Measurements from ENCODE around the gene LEF1.

Gene LEF1

DNA sequence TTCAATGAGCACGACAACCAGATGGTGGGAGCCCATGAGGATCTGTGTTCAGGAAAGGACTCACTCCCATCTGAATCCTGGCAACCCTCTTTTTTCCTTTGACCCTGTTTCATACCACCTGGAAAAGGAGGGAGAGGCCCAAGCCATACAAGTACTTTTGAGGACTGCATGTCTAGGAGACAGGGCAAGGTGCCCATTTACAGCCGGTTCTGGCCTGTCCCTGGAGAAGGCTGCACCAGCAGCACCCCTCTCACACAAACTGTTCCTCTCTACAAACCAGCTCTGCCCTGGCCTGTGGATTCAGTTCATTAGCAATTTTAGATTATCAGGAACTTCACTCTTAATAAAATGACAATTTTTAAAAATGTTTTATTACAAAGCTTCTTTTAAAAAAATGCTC lies 121.5 kb downstream of the LEF1 start:
- H3K4me1 ChIP-seq (ENCODE audit: control insufficient read depth, insufficient read depth, low read length): peaks cover 7% of the 10 kb centered on the region
- no peak overlapping the region for H3K4me3 ChIP-seq (ENCODE audit: low read length)
- no peaks in the 10 kb centered on the region for H3K36me3 ChIP-seq (ENCODE audit: control insufficient read depth, insufficient read depth, low read length)
- H3K27me3 ChIP-seq (ENCODE audit: control insufficient read depth, insufficient read depth, low read length): no peaks in the 10 kb centered on the region
- no peak overlapping the region for H3K9ac ChIP-seq (ENCODE audit: low read length)
- no peak overlapping the region for H3K27ac ChIP-seq (ENCODE audit: low read depth, low read length)

DNA sequence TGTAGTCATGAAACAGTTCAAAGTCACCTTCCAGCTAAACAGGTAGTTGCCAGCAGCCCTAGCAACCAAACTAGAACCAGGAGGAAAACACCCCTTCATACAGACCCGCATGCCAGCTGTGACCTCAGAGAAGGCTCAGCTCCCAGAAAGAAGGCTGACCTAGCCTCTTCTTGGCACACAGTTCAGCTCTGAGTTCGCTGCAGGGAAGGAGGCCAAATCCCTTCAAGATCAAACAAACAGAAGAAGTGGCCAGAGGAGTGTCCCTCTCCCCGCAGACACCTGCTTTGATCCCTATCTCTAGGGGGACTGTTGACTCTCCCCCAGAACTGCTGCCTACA lies 123.1 kb downstream of the LEF1 start:
- Histone ChIP-seq H3K9ac (ENCODE audit: low read length) (no peak overlapping the region), H3K4me1 (ENCODE audit: control insufficient read depth, insufficient read depth, low read length) (peaks cover 7% of the 10 kb centered on the region), H3K4me3 (ENCODE audit: low read length) (no peak overlapping the region), H3K27ac (ENCODE audit: low read depth, low read length) (no peak overlapping the region), H3K36me3 (ENCODE audit: control insufficient read depth, insufficient read depth, low read length) (no peaks in the 10 kb centered on the region), H3K27me3 (ENCODE audit: control insufficient read depth, insufficient read depth, low read length) (no peaks in the 10 kb centered on the region)

DNA sequence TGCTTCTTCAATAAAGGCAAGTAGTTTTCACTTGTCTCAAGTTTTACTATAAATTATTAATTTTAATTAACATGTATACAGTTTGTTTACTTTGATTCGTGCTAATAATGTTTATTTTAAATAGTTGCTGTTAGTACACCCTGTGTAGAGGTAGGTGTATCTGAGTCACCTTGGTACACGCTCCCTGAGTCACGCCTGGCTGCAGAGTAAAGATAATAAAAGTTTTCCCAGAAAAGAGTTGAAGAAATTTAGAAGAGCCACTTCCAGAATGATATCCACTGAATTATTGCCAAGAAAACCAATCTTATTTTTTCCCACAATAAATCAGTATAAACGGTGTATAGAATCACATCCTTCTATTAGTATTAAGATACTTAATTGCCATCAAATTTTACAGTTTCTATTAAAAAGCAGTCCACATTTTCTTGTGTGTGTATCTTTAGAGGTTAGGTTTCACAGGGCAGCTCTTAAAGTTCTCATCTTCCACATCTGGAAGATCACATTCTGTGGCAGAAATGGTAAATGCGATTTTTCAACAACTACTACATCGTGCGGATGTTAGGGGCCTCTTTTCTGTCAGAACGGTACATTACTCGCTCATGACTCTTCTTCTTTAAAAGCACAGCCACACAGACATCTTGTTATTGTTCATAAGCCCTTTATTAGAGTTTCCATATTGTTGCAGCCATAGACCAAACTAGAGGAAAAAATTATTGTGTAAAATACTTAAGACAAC lies 123.6 kb downstream of the LEF1 start:
- Histone ChIP-seq H3K4me3 (ENCODE audit: low read length) (no peak overlapping the region), H3K9ac (ENCODE audit: low read length) (no peak overlapping the region), H3K4me1 (ENCODE audit: control insufficient read depth, insufficient read depth, low read length) (peaks cover 7% of the 10 kb centered on the region), H3K36me3 (ENCODE audit: control insufficient read depth, insufficient read depth, low read length) (no peaks in the 10 kb centered on the region), H3K27me3 (ENCODE audit: control insufficient read depth, insufficient read depth, low read length) (no peaks in the 10 kb centered on the region), H3K27ac (ENCODE audit: low read depth, low read length) (no peak overlapping the region)

DNA sequence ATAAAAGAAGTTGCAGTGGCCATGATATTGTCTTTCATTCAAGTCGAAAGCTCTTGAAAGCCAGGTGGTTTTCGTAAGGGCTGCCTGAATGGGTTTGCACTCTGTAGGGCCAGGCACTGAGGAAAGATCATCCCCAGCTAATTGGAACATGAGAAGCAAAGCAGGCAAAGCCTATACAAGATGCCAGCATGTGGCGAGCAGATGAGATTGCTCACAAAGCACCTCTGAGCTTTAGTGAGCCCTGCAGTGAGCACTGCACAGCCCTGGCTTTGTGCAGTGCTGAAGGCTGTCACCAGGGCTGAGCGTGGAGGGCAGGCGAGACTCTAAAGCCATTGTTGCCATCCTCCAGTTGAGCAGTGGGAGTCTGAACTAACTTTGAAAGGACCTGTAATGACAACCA lies 125.2 kb downstream of the LEF1 start:
- no peaks in the 10 kb centered on the region for H3K27me3 ChIP-seq (ENCODE audit: control insufficient read depth, insufficient read depth, low read length)
- H3K4me1 ChIP-seq (ENCODE audit: control insufficient read depth, insufficient read depth, low read length): peaks cover 7% of the 10 kb centered on the region
- H3K27ac ChIP-seq (ENCODE audit: low read depth, low read length): no peak overlapping the region
- H3K4me3 ChIP-seq (ENCODE audit: low read length): no peak overlapping the region
- no peak overlapping the region for H3K9ac ChIP-seq (ENCODE audit: low read length)
- H3K36me3 ChIP-seq (ENCODE audit: control insufficient read depth, insufficient read depth, low read length): no peaks in the 10 kb centered on the region

DNA sequence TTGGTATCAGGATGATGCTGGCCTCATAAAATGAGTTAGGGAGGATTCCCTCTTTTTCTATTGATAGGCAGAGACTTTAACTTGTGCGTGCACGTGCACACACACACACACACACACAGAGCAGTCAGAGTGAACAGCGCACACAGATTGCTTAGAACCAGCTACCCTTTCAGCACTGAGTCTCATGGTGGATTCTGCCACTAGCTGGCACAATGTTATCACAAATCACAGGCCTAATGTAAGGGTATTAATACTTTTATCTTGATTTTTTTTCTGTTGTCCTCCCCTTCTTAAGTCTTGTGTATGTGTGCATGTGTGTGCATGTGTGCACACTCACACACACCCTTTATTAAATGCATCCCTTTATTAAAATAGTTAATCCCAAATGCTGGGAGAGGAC lies 125.8 kb downstream of the LEF1 start:
- Histone ChIP-seq H3K27me3 (ENCODE audit: control insufficient read depth, insufficient read depth, low read length) (no peaks in the 10 kb centered on the region), H3K4me3 (ENCODE audit: low read length) (no peak overlapping the region), H3K27ac (ENCODE audit: low read depth, low read length) (no peak overlapping the region), H3K9ac (ENCODE audit: low read length) (no peak overlapping the region), H3K36me3 (ENCODE audit: control insufficient read depth, insufficient read depth, low read length) (no peaks in the 10 kb centered on the region), H3K4me1 (ENCODE audit: control insufficient read depth, insufficient read depth, low read length) (peaks cover 7% of the 10 kb centered on the region)

DNA sequence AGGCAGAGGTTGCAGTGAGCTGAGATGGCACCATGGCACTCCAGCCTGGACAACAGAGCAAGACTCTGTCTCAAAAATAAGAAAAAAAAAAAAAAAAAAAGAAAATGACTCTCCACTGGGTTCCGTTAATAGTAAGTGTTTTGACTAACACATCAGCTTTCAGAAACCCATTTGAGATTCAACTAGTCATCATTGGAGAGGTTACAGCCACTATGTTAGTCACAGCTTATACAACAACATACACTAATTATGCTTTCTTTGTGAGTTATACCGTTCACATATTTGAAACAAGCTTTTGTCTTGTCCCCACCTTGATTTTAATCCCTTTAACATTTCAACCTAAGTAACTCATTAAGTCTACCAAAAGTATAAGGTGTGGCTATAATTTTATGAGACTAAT lies 130.8 kb downstream of the LEF1 start:
- peaks cover 7% of the 10 kb centered on the region for H3K36me3 ChIP-seq (ENCODE audit: control insufficient read depth, insufficient read depth, low read length)
- no peak overlapping the region for H3K4me3 ChIP-seq (ENCODE audit: low read length)
- no peaks in the 10 kb centered on the region for H3K27me3 ChIP-seq (ENCODE audit: control insufficient read depth, insufficient read depth, low read length)
- no peaks in the 10 kb centered on the region for H3K4me1 ChIP-seq (ENCODE audit: control insufficient read depth, insufficient read depth, low read length)
- no peak overlapping the region for H3K9ac ChIP-seq (ENCODE audit: low read length)
- H3K27ac ChIP-seq (ENCODE audit: low read depth, low read length): no peak overlapping the region

DNA sequence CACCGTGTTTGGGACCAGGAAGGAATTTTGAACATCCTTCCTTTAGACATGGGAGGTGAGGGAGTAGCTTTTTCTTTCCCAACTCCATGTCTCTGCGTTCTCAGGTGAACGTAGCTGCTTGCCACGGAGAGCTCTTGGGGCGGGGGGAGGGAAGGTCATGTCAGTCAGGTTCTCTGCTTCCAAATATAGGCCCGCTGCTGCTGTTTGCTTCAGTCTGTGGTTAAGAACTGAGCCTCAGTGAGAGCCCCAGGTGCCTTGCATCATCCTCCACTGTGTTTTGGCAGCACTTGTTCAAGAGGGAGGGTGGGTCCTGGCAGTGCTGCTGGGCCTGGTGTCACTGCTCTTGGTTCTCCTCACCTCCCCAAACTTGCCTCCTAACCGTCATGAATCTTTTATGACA lies 132.5 kb downstream of the LEF1 start:
- H3K27me3 ChIP-seq (ENCODE audit: control insufficient read depth, insufficient read depth, low read length): no peaks in the 10 kb centered on the region
- no peak overlapping the region for H3K4me3 ChIP-seq (ENCODE audit: low read length)
- no peak overlapping the region for H3K27ac ChIP-seq (ENCODE audit: low read depth, low read length)
- H3K36me3 ChIP-seq (ENCODE audit: control insufficient read depth, insufficient read depth, low read length): peaks cover 10% of the 10 kb centered on the region
- no peak overlapping the region for H3K9ac ChIP-seq (ENCODE audit: low read length)
- H3K4me1 ChIP-seq (ENCODE audit: control insufficient read depth, insufficient read depth, low read length): no peaks in the 10 kb centered on the region

DNA sequence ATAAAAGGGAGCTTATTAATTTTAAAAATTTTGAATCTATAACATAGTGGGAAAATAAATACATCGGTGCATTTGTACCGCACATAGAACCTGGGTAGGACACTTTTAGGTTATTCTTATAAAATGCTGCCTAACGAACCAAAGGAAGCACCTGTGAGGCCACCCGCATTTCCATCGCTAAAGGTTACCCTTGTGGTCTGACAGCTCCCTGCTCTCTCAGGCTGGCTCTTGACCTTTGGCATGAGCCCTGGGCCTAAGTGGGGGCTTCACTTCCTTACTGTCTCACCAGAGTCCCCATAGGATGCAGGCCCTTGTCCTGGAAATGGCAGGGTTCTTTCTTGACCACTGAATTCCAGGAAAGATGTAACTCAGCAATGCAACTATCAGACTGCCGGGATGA lies 133.0 kb downstream of the LEF1 start:
- Histone ChIP-seq H3K36me3 (ENCODE audit: control insufficient read depth, insufficient read depth, low read length) (peaks cover 10% of the 10 kb centered on the region), H3K4me3 (ENCODE audit: low read length) (no peak overlapping the region), H3K27ac (ENCODE audit: low read depth, low read length) (no peak overlapping the region), H3K9ac (ENCODE audit: low read length) (no peak overlapping the region), H3K4me1 (ENCODE audit: control insufficient read depth, insufficient read depth, low read length) (no peaks in the 10 kb centered on the region), H3K27me3 (ENCODE audit: control insufficient read depth, insufficient read depth, low read length) (no peaks in the 10 kb centered on the region)

DNA sequence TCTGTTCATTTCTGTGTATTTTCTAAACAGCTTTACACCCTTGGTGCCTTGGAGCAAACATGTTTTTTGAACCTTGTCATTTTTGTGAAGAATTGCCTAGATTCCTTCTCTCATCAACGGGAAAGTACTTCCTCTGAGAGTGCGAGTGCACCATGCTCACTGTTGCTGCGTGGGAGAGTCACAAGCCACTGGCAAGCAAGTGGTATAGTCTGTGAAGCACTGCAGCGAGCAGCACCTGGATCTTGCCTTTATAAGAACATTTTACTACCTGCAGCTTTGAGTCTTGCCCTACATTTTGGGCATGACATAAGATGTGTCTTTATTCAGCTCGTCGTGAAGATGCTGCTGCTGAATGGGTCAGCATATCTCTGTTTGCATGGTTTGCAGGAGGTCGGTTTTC lies 134.2 kb downstream of the LEF1 start:
- Histone ChIP-seq H3K9ac (ENCODE audit: low read length) (no peak overlapping the region), H3K36me3 (ENCODE audit: control insufficient read depth, insufficient read depth, low read length) (peaks cover 14% of the 10 kb centered on the region), H3K4me3 (ENCODE audit: low read length) (no peak overlapping the region)

DNA sequence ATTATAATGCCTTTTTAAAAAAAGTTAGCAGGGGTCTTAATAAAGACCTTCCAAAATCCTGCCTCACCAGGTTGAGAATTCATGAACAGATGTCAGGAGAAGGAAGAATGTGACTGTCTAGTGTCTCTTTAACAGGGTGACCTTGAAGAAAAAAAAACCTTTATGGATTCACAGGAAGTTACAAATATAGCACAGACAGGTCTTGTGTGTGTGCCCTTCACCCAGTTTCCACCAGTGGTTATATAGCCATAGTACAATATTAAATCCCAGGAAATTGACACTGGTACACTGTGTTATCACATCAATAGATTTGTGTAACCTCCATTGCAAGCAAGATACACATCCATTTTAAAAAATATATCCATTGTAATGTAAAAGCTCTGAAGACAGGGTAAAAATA lies 135.4 kb downstream of the LEF1 start:
- H3K27me3 ChIP-seq (ENCODE audit: control insufficient read depth, insufficient read depth, low read length): no peaks in the 10 kb centered on the region
- H3K27ac ChIP-seq (ENCODE audit: low read depth, low read length): no peak overlapping the region
- H3K4me3 ChIP-seq (ENCODE audit: low read length): no peak overlapping the region
- no peaks in the 10 kb centered on the region for H3K4me1 ChIP-seq (ENCODE audit: control insufficient read depth, insufficient read depth, low read length)
- H3K36me3 ChIP-seq (ENCODE audit: control insufficient read depth, insufficient read depth, low read length): peaks cover 22% of the 10 kb centered on the region
- no peak overlapping the region for H3K9ac ChIP-seq (ENCODE audit: low read length)

More for the DNA sequence above, 134.2 kb downstream of the LEF1 start:
- Histone ChIP-seq H3K4me1 (ENCODE audit: control insufficient read depth, insufficient read depth, low read length) (no peaks in the 10 kb centered on the region), H3K27me3 (ENCODE audit: control insufficient read depth, insufficient read depth, low read length) (no peaks in the 10 kb centered on the region), H3K27ac (ENCODE audit: low read depth, low read length) (no peak overlapping the region)

DNA sequence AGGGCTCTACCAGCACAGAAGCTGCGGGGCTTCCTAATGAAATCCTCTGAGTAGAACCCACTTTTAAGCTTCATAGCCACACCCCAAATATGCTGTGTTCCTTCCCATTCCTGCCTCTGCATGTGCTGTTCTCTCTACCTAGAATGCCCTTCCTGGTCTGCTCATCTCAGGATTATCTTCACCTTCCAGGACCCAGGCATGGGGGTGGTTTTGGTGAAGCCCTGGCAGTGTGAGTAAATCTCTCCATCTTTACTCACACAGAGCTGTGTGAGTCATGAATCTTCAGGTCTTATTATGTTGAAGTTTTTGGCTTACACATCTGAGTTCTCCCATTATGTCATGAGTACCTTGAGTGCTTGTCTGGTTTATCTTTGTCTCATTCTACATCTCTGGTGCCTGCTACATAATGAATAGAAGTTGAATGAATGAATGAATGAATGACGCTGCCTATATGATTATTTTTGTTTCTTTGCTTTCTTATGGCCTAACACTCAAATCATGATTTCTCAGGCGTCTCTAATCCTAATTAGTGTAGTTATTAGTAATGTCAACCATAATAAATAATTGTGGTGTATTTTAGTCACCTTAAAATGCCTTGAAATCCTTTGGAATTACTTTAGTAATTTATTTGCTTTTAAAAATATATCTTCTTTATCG lies 137.2 kb downstream of the LEF1 start:
- Histone ChIP-seq H3K4me1 (ENCODE audit: control insufficient read depth, insufficient read depth, low read length) (no peaks in the 10 kb centered on the region), H3K9ac (ENCODE audit: low read length) (no peak overlapping the region), H3K4me3 (ENCODE audit: low read length) (no peak overlapping the region), H3K36me3 (ENCODE audit: control insufficient read depth, insufficient read depth, low read length) (peaks cover 26% of the 10 kb centered on the region), H3K27ac (ENCODE audit: low read depth, low read length) (no peak overlapping the region), H3K27me3 (ENCODE audit: control insufficient read depth, insufficient read depth, low read length) (no peaks in the 10 kb centered on the region)

DNA sequence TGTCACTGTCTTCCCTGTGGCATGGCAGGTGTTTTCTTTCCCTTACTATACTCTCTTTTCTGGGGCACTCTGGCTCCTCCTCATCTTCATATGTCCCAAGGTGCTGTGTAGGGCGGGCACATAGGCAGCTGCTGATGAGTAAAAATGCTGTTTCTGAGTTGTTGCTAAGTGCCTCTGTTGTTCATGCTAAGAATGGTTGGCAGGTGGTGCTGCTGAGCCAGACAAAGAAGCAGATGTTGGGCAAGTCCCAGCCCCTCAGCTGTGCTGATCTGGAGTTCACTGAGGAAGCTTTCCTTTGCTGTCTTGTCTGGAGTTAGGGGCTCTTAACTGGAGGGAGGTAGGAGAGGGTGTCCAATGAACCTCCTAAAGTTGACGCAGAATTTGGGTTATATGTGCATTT lies 138.4 kb downstream of the LEF1 start:
- Histone ChIP-seq H3K9ac (ENCODE audit: low read length) (no peak overlapping the region), H3K4me1 (ENCODE audit: control insufficient read depth, insufficient read depth, low read length) (no peaks in the 10 kb centered on the region), H3K4me3 (ENCODE audit: low read length) (no peak overlapping the region), H3K27ac (ENCODE audit: low read depth, low read length) (no peak overlapping the region), H3K36me3 (ENCODE audit: control insufficient read depth, insufficient read depth, low read length) (peaks cover 26% of the 10 kb centered on the region), H3K27me3 (ENCODE audit: control insufficient read depth, insufficient read depth, low read length) (no peaks in the 10 kb centered on the region)

DNA sequence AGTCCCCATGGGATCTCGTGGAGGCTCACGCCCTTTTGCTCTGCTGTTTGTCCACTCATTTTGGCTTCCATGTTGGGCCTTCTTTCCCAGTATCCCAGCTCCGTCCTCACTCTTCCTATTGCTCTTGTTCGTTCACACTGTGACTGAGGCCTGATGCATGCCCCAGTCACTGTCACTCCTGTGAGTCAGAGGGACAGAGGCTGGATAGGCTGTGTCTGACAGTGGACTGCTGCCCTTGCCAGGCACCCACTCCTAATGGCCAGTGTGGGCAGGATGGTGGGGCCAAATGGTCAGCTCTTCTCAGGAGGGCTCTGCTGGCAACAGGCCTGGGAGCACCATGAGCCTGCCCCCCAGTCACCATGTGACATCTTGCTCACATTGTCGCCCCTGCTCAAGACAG lies 139.0 kb downstream of the LEF1 start:
- Histone ChIP-seq H3K4me1 (ENCODE audit: control insufficient read depth, insufficient read depth, low read length) (no peaks in the 10 kb centered on the region), H3K27ac (ENCODE audit: low read depth, low read length) (no peak overlapping the region), H3K4me3 (ENCODE audit: low read length) (no peak overlapping the region), H3K9ac (ENCODE audit: low read length) (no peak overlapping the region), H3K27me3 (ENCODE audit: control insufficient read depth, insufficient read depth, low read length) (no peaks in the 10 kb centered on the region), H3K36me3 (ENCODE audit: control insufficient read depth, insufficient read depth, low read length) (peaks cover 30% of the 10 kb centered on the region)
